NCI-H226 (cell line): ENCODE results near the gene HS6ST2.

Source experiments
- DNase-seq: peaks from one replicate; pipeline ENCODE4 v3.0.0-alpha.2; 2015

Gene HS6ST2

DNA sequence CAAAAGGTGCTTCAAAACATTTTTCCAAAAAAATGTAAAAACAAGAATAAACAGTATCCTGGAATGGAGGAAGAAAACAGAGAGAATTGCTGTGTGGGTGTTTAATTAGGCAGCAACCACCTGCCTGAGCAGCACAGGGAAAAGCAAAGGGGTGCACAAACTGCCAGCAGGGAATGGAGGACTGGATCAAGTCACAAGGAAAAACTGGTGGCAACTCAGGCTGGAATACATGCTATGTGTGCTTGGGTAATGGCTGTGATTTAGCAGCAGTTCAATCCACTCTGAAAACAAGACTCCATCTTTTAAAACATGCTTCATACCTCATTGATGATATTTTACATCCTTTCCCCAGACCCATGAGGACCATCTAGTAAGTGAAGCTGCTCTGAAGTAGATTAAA is 179.5 kb downstream of the HS6ST2 start:
- DNase-seq, result no peak

DNA sequence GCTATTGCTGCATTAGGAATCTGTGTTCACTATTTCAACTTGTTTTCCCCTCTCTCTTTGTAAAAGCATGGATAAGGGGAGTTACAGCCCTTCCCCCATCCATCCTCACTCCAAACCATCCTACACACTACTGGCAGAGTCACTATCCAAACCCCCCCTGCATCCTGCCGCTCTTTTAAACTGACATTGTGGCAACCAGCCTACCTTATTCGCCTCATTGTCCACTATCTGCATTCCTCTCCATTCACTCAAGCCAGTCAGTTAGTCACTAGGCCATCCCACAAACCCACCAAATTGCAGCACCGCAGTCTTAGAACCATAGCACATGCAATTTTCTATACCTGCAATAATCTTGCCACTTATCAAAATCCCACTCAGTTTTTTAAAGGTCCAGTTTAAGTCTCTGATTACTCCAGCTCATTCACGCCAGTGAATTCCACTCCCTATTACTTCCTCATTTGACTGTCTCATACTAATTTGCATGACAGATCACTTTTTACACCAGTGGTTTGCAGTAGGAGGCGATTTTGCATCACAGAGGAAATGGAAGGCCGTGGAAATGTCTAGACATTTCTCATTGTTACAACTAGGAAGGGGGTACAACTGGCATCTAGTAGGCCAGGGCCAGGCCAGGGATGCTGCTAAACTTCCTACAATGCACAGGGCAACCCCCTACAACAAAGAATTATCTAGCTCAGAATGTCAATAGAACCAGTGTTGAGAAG is 181.8 kb downstream of the HS6ST2 start:
- DNase-seq, result no peak

DNA sequence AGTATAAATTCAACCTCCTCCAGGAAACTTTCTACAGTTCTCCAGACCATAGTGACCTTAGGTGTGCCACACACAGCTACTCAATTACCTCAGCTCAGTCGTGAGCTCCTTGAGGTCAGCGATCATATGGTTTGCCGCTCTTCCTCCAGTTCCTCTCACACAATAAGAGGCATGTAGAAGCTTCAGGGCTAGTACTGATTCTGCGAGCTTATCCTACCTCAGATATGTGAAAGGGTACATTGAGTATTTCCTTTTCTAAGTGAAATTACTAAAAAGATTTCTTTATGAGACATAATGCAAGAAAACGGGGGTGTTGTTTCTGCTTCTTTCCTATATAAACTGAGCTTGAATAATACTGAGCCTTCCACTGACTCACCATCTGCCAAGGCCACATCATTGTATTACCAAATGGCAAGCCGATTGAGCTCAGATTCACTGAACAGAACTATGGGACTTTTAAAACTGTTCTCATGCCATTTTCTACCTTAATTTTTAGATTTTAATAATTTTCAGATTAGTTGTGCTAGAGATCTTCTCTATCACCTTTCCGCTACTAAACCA is 183.1 kb downstream of the HS6ST2 start:
- no peak for DNase-seq

DNA sequence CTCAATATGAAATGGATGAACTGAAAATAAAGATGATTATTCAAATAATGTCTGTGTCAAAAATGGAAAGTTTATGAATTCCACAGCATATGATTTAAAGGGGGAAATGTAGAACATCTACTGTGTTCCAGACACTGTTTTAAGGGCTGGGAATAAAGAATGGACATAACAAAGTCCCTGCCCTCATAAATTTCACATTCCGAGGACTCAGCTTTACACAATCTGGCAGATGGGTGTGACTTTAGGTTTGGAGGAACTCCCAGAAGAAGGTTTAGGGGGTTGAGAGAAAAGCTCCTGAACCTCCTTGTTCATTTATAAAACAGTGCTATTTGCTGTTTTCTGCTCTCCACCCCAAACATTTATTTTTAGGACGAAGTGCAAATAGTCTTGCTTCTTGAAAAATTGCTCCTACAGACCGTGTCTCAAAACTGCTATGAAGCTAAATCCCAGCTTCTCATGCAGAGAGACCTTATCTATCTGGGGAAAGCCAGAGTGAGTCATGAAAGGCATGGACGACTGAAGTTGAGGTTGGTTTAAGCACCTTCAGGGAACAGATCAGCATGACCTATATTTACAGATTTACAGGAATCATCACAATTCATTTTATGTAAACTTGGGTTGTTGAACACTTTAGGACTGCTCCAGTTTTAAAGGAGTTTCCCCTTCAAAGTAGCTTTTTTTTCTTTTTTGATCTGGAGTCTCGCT is 184.3 kb downstream of the HS6ST2 start:
- no peak for DNase-seq

DNA sequence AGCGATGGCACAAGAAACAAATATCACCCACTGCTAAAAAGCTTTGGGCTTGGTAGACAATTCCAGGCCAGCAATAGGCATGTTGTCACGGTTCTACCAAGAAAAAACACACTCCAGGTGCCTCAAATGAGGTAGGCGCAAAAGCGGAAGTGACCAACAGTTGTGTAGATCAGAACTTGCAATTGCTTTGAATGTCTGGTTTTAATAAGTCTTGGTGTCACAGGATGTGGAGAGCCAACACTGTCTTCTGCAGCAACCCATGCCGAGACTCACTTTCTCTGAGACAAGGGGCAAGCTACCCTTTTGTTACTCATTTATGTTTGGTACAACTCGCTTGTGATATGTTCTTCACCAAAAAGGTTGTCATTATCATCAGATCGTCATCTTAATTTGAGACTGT is 188.8 kb downstream of the HS6ST2 start:
- DNase-seq, result no peak

DNA sequence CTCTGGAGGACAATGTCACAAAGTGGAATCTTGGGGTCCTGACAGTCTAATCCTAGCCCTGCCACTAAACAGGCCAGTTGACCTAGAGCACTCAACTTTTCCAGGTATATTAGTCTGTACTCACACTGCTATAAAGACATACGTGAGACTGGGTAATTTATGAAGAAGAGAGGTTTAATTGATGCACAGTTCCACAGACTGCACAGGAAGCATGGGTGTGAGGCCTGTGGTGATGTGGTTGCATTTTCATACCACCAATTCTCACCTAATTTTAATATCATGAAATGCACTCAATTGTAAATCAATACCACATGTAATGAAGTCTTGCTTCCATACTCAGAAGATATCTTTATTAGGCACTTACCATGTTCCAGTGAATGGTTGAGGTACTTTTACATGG is 192.0 kb downstream of the HS6ST2 start:
- DNase-seq, result no peak

DNA sequence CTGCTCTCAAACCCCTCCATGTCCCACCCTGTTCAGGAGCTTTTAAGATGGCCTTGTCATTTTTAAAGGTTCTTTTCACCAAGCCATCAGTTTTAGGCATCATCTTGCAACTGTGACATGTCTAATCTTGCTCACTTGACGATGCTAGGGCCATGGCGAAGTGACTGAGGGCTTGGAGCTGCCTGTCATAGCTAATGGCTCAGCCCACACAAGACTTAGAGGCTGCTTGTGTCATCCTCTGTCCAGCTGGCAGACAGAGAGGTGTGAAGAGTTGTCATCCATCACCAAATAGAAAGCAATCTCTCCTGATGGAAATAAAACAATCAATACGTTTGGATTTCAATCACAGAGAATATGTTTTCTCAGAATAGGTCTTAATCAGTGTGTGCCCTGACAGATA is 194.9 kb downstream of the HS6ST2 start:
- DNase-seq, result no peak

DNA sequence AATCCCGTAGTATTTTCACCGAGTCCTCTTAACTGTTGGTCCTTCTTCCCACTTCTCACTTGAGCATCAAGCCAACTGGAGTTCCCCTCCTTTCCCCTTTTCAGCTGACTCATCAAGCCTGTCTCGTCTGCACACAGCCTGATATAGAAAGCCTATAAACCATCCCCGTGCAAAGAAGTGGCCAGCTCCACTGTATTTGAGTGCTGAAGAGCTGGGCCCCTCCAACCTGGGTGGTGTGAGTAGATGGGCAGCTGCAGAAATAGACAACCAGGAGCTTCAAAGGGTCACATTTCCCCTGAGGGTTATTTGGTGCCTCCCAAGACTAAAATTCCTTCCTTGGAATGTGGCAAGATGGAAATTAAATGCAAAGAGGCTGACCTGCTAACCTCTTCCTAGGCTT is 199.7 kb downstream of the HS6ST2 start:
- DNase-seq, result no peak

DNA sequence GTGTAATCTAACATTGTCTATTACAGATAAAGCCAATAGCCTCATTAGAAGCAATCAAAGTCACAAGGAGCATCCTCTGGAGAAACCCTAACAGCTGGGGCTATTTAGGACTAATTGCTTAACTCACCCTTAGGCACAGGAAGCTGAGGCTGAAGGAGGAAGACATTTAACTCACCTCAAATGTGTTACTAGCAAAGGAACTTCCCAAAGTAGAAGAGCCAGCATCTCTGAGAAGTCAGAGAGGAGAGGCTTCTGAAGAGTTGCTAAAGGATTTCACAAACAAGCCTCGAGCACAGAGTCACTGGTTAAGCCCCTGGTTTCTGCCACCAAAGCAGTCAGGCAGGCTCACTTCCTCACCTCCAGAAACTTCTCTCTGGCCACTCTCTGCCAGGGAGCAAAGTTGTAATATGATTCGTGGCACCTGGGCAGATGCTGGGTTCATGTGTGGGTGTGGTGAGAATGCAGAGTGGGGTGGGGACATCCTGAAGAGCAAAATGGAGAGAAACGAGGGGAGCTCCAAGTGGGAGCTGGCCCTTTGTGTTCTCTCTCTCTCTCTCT is 201.3 kb downstream of the HS6ST2 start:
- DNase-seq, result no peak

DNA sequence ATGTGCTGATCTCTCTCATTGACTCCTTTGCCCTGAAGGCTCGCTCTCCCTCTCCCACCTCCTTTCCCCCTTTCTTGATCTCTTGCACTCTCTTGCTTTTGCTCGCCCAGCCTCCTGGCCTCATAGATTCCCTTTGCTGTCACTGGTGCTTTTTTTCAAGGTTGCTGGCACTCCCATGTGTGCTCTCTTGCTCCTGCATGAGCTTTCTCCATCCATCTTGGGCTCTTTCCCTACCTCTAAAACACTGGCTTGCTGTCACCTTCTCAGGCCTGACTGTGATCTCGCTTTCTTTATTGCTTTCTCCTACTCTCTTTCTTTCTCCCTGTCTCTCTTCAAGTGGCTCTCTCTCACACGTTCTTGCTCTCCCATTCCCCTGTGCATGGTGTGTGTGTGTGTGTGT is 202.0 kb downstream of the HS6ST2 start:
- DNase-seq, result no peak

DNA sequence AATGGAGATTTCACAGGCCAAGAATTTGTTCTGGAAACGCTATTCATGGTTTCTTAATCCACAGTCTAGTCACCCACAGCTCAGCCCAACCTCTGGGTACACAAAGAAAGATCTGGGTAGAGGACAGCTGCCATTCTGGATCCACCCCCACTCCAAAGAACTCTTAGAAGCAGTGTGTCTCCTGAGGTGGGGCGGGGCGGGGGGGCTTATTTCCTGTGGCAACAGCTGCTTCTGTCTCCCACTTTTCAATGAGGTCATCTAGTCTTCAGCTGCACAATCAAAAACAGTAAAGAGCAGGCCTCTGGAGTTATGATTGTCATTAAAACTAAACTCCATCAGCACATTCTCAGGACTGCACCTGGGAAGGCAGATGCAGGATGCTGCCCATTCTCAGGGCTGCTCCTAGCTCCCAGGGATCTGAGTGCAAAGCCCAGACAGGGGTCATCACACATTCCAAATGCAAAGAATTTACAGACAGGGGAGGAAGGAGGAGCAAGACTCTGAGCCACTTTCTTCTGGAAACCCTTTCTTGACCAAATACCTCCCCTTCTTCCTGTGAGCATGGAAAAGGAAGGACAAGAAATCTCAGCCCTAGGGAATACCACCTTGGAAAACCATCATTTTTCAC is 207.3 kb downstream of the HS6ST2 start:
- DNase-seq, result no peak

DNA sequence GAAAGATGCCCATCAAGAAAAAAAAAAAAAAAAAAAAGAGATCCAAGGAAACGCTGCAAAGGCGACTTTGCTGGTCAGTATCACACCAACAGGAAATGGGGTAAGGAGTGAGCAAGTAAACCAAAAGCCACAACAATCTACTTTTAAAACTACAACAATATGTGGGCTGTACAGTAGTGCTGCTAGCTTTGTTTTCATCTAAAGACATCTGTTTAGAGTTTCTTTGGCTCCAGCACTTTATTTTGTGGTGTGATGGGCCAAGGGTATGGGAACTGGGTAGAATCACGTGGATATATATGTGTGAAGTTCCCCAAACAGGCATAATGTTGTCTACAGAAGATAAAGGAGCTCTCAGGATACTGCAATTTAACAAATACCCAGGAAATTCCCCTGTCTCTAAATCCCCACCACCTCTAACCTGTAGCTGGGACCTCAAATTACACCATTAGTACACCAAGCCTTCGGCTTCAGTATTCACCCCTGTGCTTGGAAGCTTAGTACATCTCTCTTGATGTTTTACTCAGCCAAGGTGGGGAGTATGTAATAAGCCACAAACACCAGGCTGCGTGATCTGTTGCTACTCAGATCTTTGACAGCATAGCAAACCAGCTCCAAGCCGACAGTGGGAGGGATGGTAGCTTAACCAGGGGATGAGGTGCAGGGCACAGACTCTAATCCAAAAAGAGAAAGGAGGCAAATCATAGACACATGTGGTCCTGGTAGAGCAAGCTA is 207.9 kb downstream of the HS6ST2 start:
- DNase-seq, result no peak

DNA sequence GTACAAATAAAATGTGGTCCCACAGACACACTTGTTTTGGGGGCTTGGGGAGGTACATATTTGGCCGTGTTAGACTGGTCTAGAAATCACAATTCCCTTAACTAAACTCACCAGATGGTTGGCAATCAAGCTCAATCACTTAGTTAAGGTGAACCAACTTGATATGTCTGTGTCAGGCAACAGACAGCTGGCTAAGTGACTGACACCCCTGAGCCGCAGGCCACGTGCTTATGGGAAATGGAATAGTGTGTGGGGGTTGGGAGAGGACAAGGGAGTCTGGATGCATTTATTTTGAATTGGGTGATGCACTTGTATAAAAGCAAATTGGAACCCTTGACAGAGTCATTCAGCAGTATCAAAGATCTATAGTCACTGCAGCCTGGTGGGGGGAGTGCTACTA is 209.0 kb downstream of the HS6ST2 start:
- DNase-seq, result no peak

DNA sequence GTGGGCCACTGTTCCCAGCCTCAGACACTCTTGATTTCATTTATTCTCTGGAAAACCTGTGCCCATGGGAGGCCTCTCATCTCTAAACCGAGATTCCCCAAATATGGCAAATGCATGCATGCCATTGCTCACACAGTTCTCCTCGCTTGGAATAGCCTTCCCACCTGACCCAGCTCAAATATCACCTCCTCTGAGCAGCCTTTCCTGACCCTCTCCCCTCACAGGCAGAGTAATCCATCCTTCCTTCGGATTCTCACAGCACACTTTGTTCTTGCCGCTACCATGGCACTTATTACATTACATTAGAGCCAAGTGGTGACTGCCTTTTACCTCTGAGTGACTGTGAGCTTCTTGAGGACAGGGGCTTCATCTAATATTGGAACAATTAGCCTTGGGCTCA is 209.5 kb downstream of the HS6ST2 start:
- no peak for DNase-seq

DNA sequence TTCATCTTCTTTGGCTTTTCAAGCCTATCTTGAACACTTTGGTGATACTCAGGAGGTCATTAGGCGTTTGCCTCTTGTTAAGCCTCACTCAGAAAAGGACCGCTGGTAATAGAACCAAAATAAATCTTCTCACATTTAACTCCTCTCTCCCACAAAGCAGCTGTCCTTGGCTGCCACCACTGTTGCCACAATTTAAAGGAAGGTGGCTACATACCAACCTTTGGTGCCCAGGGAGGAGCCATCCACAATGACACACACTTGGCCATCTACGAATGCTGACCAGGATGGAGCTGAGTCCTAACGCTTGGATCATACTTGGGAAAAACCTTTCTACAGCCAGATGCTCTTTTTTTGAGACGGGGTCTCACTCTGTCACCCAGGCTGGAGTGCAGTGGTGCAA is 210.2 kb downstream of the HS6ST2 start:
- no peak for DNase-seq

DNA sequence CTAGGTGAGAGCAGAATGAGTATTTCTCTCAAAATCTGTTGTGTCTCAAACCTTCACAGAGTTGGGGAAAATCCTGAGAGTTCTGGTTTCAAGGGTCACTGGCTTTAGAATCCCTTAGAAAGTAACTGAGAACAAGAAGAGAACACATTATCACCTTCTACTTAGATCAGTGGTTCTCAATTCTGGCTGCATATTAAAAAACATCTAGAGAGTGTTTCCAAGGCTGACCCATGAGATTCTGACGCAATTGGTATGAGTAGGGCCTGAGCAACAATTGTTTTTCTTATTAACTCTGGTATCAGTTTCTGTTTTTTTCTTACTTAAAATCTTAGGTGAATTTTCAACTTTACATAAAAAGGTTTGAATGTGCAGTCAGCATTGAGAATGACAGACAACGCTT is 212.8 kb downstream of the HS6ST2 start:
- DNase-seq, result no peak

DNA sequence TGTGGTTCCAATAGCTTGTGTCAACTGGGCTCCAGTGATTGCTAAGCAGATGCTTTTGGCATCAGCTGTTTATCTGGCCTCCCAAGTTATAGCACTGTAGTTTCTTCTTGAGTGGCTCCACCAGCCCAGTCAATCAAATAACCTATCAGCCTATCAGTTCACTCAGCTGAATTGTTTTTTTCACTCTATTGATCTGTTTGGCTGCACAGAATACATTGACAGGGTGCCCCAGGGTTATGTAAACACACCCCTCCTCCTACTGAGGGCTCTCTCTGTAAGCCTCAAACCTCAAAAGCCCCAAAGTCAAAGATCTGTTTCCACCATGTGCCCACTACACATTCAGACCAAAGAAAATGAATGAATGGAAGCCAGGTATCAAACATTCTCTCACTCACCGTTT is 214.0 kb downstream of the HS6ST2 start:
- no peak for DNase-seq

DNA sequence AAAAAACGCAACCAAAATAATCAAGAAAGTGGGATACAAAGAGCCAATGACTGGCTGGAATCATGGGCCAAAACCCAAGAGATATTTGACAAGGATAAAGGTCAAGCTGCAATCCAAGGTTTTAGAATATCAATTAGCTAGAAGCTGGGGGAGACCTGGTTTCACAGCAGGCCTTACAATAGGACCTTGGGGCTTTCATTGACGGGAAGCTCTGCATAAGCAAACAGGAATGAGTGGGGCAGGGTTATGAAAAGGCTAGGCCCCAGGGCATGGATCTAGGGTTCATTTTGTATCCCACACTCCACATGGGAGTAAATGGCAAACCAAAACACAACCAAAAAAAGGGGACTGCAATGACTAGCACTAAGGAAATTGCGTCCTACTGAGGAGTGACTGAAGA is 215.3 kb downstream of the HS6ST2 start:
- DNase-seq, result no peak

DNA sequence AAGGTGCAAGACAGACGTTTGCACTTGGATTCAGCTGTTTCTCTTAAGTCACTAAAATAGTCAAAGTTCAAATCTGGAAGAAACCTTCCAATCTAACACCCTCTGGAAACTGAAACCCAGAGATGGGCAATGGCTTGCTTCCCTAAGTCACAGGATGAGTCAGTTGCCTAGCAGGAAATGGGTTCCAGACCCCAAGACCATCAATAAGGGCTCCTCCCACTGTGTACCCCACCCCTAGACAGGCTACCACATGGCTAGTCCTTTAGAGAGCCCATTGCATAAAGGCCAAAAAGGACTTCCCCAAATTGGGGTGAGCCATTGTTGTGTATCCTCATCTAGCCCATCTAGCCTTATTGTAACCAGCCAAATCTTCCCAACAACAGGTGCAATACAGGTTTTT is 216.2 kb downstream of the HS6ST2 start:
- DNase-seq, result no peak

DNA sequence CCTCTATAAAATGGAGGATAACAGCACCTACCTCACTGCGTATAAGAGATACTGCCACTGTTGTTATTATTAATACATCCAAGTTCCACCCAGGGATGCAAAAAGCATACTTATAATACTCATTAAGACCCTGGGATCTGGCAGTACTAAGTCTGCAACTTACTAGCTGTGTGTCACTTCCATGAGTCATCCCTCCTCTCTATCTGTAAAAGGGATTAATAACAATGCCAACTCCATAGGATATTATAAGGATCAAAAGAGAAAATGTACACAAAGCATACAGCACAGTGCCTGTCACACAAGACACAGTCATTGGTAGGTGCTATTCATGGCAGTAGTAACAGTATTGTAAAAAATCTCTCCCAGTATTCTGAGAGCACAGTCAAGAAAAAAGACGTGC is 216.7 kb downstream of the HS6ST2 start:
- DNase-seq, result no peak

DNA sequence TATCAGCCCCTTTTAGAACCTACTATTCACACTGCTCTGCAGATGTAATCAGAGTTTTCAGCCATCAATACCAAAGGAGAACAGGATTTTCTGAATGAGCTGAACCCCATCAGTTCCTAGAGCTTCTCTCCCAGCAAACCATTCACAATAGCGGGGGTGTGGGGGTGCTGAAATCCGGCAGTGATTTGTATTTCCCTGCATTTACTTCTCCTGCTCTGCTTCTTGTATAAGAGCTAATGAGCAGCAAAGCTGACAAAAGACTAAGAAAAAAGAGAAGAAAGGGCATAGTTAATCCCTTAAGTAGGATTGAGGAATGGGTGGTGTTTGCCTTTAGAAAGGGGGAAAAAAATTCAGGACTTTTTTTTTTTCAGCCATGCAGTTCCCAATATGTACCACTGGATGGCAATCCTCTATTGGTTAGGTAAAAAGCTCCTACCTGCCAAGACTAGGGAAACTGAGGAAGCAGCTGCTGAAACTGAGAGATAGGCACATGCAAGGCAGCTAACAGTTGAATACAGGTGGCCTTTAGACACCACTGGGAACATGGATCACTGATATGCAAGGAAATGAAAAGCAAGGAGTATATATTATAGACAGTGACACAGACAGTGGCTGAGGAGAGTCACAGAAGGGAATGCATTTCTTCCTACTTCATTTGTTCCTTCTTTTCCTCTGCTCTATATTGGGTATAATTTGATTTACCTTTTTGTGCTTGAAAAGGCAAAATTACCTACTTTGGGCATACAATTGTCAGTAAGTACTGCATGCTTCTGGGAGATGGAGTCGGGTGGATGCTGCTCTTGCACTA is 217.9 kb downstream of the HS6ST2 start:
- DNase-seq, result no peak

DNA sequence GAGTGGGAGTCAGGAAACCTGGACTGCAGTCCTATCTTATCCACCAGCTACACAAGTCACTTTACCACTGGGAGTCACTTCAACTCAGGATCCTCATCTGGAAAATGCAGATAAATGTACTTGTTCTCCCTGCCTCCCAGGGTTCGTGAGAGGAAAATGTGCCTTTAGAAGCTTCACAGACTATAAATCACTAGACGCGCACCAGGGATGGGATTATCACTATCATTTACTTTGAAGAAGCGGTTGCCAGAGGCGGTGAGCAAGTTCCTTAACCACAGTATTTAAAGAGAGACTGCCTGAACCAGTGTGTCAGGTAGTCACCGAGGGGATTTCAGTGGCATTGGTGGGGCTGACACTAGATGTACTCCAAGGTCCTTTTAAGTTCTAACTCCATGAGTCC is 219.5 kb downstream of the HS6ST2 start:
- no peak for DNase-seq
